AG04450 (cell line): ENCODE data around the gene CEP104. TPM values are rescaled to one million over a fixed set of nuclear protein-coding genes. Genes with fewer than 3 reads are reported as not detected.

Experiments
- CTCF ChIA-PET: fragments of 300-600, 350-600 bp; formaldehyde crosslinking; extraction: SDS; loops from one replicate; lab custom pipeline; 2022; ENCODE audit warnings: antibody characterized with exemption, inconsistent platforms; lab: Charles Lee
- POLR2A ChIA-PET: fragments of 350-600 bp; formaldehyde crosslinking; extraction: SDS; loops from one replicate; lab custom pipeline; 2021; ENCODE audit warnings: antibody characterized with exemption, inconsistent platforms; lab: Yijun Ruan, JAX
- DNase-seq: peaks from one replicate; pipeline ENCODE4 v3.0.0-alpha.2; 2011; ENCODE audit warnings: low read depth, low spot score
- H3K27ac ChIP-seq: one replicate; pipeline ENCODE4 v1.5.1; 2012; ENCODE audit warnings: low read depth, low read length, control low read depth
- H3K27me3 ChIP-seq: one replicate; pipeline ENCODE4 v1.6.0; 2012; ENCODE audit warnings: low read length; ENCODE audit not compliant: control insufficient read depth, insufficient read depth
- H3K4me3 ChIP-seq: 2 replicates; pipeline ENCODE4 v1.5.1; 2011; ENCODE audit warnings: mild to moderate bottlenecking, low read depth, low read length, control low read depth
- H3K9me3 ChIP-seq: 2 replicates; pipeline ENCODE4 v1.5.1; 2012; ENCODE audit warnings: low read length; ENCODE audit not compliant: control insufficient read depth, insufficient read depth
- CTCF ChIP-seq: IDR thresholded peaks from 2 replicates; pipeline ENCODE4 v1.5.1; 2011; ENCODE audit warnings: low read depth, low read length, control low read depth, inconsistent platforms
- polyA plus RNA-seq: library from polyadenylated mRNA; depleted of rRNA; stranded (reverse); fragments of >200 nt; gene quantifications from 2 replicates; pipeline ENCODE4 v1.2.3, GENCODE V29; 2011

CEP104 gene
- polyA plus RNA-seq, 1 experiment, result 38.4 TPM

GRCh38 chr1:3821447-3821846, 35.6 kb downstream of the CEP104 start:
- no peak overlapping the region for H3K4me3 ChIP-seq
- ChIA-PET CTCF (interaction anchor here (1.5 kb wide), 1 partner anchor 97 kb away, joined by 4 read pairs; no protein-coding TSS in a partner anchor), POLR2A (no interaction called here)
- no peak overlapping the region for H3K27ac ChIP-seq
- no peaks in the 10 kb centered on the region for H3K27me3 ChIP-seq
- H3K9me3 ChIP-seq, result no peaks in the 10 kb centered on the region
- DNase-seq, result no peak
- TF ChIP-seq CTCF, result no peak

- no peaks in the 10 kb centered on the region for H3K27me3 ChIP-seq
- no peaks in the 10 kb centered on the region for H3K9me3 ChIP-seq
- TF ChIP-seq CTCF, result no peak
- H3K27ac ChIP-seq, result no peak overlapping the region
- ChIA-PET CTCF (interaction anchor here (1.5 kb wide), 1 partner anchor 96 kb away, joined by 4 read pairs; no protein-coding TSS in a partner anchor), POLR2A (no interaction called here)
- no peak for DNase-seq
- H3K4me3 ChIP-seq, result no peak overlapping the region
These were observed 36.0 kb downstream of the CEP104 start for GRCh38 chr1:3821004-3821403.

GRCh38 chr1:3820316-3820715, 36.7 kb downstream of the CEP104 start:
- CTCF ChIA-PET, result no interaction called here
- no peak for TF ChIP-seq CTCF
- Histone ChIP-seq H3K27ac (peak overlapping the region; percentile 21), H3K27me3 (no peaks in the 10 kb centered on the region), H3K4me3 (no peak overlapping the region), H3K9me3 (no peaks in the 10 kb centered on the region)
- POLR2A ChIA-PET, result no interaction called here
- no peak for DNase-seq

- ChIA-PET CTCF (no interaction called here), POLR2A (no interaction called here)
- no peaks in the 10 kb centered on the region for H3K27me3 ChIP-seq
- no peak for TF ChIP-seq CTCF
- no peaks in the 10 kb centered on the region; the same call in 1 of the 2 replicates for H3K9me3 ChIP-seq
- no peak overlapping the region for H3K27ac ChIP-seq
- no peak overlapping the region for H3K4me3 ChIP-seq
- no peak for DNase-seq
These were observed 37.2 kb downstream of the CEP104 start for GRCh38 chr1:3819771-3820200.

- ChIA-PET CTCF (no interaction called here), POLR2A (no interaction called here)
- Histone ChIP-seq H3K9me3 (no peaks in the 10 kb centered on the region; the same call in 1 of the 2 replicates), H3K4me3 (no peak overlapping the region), H3K27ac (no peak overlapping the region), H3K27me3 (no peaks in the 10 kb centered on the region)
- DNase-seq, result no peak
- no peak for TF ChIP-seq CTCF
These were observed 39.0 kb downstream of the CEP104 start for GRCh38 chr1:3817821-3818597.
